C4-2B (cell line): ENCODE measurements around the gene CYTH3.

ENCODE experiments used
- CTCF ChIP-seq: fragments of 450-650 bp; conservative IDR thresholded peaks from 2 replicates; pipeline ENCODE4 v1.5.1; 2017; ENCODE audit warnings: mild to moderate bottlenecking
- ZFX ChIP-seq: fragments of 450-650 bp; IDR thresholded peaks from 2 replicates; pipeline ENCODE4 v1.6.1; 2017

GRCh38 chr7:6164491-6164890 is 107.9 kb downstream of the CYTH3 start:
- no peak for TF ChIP-seq CTCF
- TF ChIP-seq ZFX = no peak
